ENCODE data around the gene UCK2.

DNA sequence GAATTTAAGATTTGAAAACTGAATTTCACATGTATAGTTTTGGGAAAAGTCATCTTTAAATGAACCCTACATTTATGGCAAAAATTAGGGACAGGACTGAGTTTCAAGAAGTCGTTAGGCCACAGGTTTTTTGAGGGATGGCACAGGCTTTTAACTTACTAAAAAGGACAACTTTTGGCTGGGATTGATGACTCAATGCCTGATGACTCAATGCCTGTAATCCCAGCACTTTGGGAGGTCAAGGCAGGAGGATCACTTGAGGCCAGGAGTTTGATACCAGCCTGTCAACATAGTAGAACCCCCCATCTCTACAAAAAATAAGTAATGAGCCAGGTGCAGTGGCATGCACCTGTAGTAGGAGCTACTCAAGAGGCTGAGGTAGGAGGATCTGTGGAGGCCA lies 15.9 kb downstream of the UCK2 start:
- TF ChIP-seq, protein P1, sequence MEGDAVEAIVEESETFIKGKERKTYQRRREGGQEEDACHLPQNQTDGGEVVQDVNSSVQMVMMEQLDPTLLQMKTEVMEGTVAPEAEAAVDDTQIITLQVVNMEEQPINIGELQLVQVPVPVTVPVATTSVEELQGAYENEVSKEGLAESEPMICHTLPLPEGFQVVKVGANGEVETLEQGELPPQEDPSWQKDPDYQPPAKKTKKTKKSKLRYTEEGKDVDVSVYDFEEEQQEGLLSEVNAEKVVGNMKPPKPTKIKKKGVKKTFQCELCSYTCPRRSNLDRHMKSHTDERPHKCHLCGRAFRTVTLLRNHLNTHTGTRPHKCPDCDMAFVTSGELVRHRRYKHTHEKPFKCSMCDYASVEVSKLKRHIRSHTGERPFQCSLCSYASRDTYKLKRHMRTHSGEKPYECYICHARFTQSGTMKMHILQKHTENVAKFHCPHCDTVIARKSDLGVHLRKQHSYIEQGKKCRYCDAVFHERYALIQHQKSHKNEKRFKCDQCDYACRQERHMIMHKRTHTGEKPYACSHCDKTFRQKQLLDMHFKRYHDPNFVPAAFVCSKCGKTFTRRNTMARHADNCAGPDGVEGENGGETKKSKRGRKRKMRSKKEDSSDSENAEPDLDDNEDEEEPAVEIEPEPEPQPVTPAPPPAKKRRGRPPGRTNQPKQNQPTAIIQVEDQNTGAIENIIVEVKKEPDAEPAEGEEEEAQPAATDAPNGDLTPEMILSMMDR (IDR thresholded peaks at IDR 0.05; ENCODE audit: low read length): no peak
- TF ChIP-seq EZH2 (IDR thresholded peaks at IDR 0.05; ENCODE audit: borderline replicate concordance, low read length): no peak
